ENCODE measurements around the gene WDR49.
"Not testable (repeated sequence)": the region's sequence is repeated elsewhere in the genome, so short reads cannot be mapped to it uniquely, and the experiment has no call there.

The WDR49 gene

GRCh38 chr3:167653760-167654159 is at the start of gene WDR49:
Gene WDR49 (minus strand): TSS chr3:167653942. CDS start chr3:167653425, 517 bp downstream.
- DNase-seq, result no peak

- DNase-seq, result no peak
Measured at GRCh38 chr3:167700926-167701325, 47.2 kb upstream of the WDR49 start.

GRCh38 chr3:167700046-167700445 is 46.3 kb upstream of the WDR49 start:
- DNase-seq, result no peak

GRCh38 chr3:167694121-167694520 is 40.4 kb upstream of the WDR49 start:
- no peak for DNase-seq

GRCh38 chr3:167691366-167691765 is 37.6 kb upstream of the WDR49 start:
- DNase-seq, result no peak

- no peak for DNase-seq
Measured at GRCh38 chr3:167684388-167684993, 30.7 kb upstream of the WDR49 start.

- no peak for DNase-seq
Measured at GRCh38 chr3:167679526-167679925, 25.8 kb upstream of the WDR49 start.

- DNase-seq, result no peak
Measured at GRCh38 chr3:167675848-167676247, 22.1 kb upstream of the WDR49 start.

GRCh38 chr3:167673221-167673620 is 19.5 kb upstream of the WDR49 start:
- DNase-seq, result no peak

- no peak for DNase-seq
Measured at GRCh38 chr3:167671878-167672427, 18.2 kb upstream of the WDR49 start.

GRCh38 chr3:167669699-167670098 is 16.0 kb upstream of the WDR49 start:
- no peak for DNase-seq

- no peak for DNase-seq
Measured at GRCh38 chr3:167668651-167669050, 14.9 kb upstream of the WDR49 start.

- DNase-seq, result no peak
Measured at GRCh38 chr3:167666563-167666962, 12.8 kb upstream of the WDR49 start.

GRCh38 chr3:167662919-167663400 is 9.2 kb upstream of the WDR49 start:
- DNase-seq, result no peak

- DNase-seq, result no peak
Measured at GRCh38 chr3:167657684-167658225, 4.0 kb upstream of the WDR49 start.

GRCh38 chr3:167656821-167657220 is 3.1 kb upstream of the WDR49 start:
- DNase-seq, result no peak

- DNase-seq, result no peak
Measured at GRCh38 chr3:167653155-167653554, 587 bp downstream of the WDR49 start.

- DNase-seq, result no peak
Measured at GRCh38 chr3:167651826-167652225, 1.9 kb downstream of the WDR49 start.

GRCh38 chr3:167650459-167650858 is 3.3 kb downstream of the WDR49 start:
- DNase-seq, result no peak

GRCh38 chr3:167649746-167650145 is 4.0 kb downstream of the WDR49 start:
- no peak for DNase-seq

- DNase-seq, result no peak
Measured at GRCh38 chr3:167644611-167645010, 9.1 kb downstream of the WDR49 start.

- no peak for DNase-seq
Measured at GRCh38 chr3:167631471-167631870, 22.3 kb downstream of the WDR49 start.

- no peak for DNase-seq
Measured at GRCh38 chr3:167626490-167626889, 27.3 kb downstream of the WDR49 start.

- DNase-seq, result no peak
Measured at GRCh38 chr3:167615030-167615429, 38.7 kb downstream of the WDR49 start.

GRCh38 chr3:167614196-167614595 is 39.5 kb downstream of the WDR49 start:
- not testable (repeated sequence) for DNase-seq

Measured in NCI-H226 (cell line).